ENCODE results near the gene CACNA1C.

CACNA1C gene

DNA sequence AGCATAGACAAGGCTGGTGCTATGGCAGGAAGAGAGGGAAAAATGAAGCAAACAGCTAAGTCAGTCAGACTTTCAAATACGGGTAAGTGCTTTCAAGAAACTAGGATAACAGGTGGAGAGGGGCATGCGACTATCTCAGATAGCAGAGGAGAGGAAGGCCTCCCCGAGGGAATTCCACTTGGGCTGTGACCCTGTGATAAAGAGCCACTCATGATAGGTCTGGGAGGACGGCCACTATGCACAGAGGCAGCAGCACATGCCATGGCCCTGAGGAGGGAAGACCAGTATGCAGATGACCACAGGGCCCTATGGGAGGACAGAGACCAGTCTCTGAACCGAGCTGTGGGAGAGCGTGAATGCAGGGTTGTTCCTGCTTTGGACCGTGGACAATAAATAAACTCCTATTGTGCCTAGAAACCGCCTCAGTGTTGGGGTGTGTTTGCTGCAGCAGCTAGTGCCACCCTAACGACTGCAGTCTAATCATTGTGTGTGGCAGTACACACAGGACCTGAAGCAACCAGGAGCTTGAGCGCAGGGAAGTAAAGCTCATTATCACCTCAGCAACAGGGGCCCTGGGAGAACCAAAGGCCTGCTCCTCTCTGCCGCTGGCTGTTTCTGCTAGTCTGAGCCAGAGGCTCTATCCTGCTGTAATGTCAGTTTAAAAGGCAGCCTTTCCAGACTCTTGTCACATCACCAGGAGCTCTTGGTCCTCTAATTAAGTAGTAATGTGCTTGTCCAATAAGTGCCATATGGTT, 119.1 kb downstream of the CACNA1C start:
- DNase-seq (ENCODE audit: low read depth), result no peak

DNA sequence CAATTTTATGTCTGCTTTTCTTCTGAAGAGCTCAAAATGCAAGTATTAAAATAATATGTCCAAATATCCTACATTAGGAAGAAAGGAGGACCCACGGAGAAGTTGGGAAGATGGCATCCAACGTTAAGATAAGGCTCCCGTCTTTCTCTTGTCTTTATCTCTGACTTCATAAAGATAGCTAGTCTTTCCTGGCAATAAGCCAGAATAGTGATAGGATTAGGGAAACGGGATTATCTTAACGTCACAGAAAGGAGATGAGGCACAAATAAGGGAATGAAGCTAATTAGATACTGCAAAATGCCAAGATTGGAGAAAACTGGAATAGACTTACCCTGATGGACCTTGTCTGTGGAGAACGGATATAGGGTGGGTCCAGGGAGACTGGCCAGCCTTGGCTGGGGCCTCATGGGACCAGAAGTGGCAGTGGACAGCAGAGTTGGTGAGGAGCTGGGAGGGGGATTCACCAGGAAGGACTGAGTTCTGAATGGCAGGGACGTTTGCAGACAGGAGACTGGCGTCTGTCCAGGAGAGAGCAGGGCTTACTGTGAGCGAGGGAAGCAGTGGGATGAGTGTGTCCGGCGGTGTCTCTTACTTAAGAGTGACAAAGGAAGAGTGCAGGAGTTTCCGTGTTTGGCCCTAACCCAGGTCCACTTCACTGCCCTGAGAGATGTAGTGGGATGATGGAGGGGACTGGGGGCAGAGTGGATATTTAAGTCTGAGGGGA, 119.9 kb downstream of the CACNA1C start:
- DNase-seq (ENCODE audit: low read depth), result no peak

DNA sequence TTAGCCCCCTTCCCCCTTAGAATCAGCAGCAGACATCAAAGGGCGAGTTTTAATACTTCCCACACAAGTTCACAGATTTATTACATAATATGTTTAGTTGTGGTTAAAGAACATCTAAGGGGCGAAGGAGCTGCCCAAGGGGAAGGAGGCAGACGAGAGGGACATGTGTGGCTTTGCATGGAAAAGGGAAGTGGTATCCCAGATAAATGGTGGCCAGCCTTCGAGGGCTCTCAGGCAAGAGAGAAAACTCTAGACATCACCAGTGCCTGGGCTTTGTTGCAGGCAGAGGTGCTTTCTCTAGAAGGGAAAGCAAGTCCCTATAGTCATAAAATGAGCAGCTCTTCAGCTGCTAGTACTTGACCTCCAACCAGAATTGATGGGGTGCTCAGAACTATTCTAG, 121.2 kb downstream of the CACNA1C start:
- DNase-seq (ENCODE audit: low read depth), result no peak

DNA sequence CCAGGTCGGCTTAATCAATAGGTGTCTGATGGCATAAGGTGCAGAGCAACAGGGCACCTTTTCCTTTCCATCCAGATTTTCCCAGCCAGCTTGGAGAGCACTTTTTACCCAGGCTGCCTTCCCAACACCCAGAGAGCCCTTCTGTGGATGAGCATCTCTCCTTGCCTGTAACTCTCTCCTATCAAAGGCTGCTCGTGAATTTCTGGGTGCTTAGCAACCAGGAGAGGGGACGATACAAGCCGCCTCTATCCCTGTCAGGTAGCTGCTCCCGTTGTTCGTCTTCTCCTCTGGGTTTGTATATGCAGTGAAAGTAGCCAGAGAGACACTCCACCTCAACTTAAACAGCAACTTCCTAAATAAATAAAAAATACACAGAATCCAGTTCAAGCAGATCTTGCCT, 124.2 kb downstream of the CACNA1C start:
- DNase-seq (ENCODE audit: low read depth), result no peak

DNA sequence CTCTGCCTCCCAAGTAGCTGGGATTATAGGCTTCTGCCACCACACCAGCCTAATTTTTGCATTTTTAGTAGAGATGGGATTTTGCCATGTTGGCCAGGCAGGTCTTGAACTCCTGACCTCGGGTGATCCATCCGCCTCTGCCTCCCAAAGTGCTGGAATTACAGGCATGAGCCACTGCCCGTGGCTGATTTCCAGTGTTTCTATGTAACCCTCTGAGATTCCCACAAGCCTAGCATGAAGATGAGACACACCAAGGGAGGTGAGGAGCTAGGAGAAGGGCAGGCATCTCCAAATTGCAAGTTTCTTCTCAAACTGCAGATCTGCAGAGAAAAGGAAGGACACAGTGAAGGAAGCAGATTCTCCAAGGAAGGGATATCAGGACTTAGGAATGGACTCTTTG, 125.0 kb downstream of the CACNA1C start:
- DNase-seq (ENCODE audit: low read depth), result no peak

DNA sequence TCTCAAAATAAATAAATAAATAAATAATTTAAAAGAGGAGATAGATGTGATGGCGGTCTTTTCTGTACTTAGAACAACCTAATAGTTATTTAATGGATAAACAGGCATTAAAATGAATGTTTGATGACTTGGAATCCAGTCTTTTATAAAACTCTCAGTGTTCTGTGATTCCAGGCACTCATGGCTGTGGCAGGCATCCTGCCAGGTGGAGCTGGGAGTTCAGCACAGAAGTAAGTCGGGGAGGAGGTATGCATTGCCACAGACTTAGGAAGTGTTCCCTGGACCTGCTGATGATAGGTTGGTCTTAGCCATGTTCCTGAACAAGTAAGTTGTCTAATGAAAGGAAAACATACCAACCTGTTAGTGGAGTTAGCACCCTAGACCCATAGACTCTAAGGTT, 126.3 kb downstream of the CACNA1C start:
- no peak for DNase-seq (ENCODE audit: low read depth)

DNA sequence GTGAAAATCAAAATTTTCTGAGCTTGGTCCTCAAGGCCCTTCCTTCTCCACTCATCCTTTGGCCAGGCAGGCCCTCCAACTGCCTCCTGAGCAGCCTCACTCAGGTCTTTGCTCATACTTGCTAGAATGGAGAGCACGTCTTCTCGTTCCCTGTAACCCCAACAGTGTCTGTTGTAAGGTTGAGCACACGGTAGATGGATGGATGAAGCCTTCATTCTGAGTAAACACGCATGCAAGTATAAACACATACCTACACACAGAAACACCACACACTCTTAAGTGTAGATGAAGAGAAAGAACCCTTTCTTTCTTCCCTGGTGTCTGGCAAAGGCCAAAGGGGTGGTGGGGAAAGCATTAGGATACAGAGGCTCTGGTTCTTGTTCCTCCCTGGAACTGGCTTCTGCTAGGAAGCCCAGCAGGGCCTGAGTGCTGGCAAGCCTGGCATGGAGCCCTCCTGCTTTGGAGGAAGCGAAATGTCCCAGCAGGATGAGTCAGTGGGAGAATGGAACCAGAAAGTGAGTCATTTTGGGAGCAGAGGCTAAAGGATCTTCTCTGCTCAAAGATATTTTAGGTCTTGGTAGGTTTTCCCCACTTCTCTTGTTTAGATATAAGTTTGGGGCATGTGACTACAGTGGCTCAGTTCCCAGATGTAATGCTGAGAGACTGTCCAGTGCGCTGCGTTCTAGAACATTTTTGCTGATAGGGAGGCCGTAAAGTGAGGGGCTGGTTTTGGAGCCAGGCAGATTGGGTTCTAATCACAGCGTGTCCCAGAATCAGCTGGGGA, 127.4 kb downstream of the CACNA1C start:
- no peak for DNase-seq (ENCODE audit: low read depth)

DNA sequence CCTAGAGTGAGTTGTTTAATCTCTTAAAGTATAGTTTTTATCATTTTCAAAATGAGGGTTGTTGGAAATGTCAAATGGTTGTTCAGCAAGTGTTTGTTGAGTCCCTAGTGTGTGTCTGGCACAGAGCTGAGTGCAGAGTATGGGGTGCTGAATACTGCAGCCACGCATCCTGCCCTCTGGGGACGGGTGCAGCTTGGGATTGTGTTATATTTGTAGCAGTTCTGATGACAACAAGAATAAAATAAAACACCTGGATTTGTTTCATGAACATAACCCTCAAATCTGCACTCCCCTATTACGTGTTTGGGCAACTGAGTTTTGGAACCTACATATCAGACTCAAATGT, 127.9 kb downstream of the CACNA1C start:
- DNase-seq (ENCODE audit: low read depth), result no peak

DNA sequence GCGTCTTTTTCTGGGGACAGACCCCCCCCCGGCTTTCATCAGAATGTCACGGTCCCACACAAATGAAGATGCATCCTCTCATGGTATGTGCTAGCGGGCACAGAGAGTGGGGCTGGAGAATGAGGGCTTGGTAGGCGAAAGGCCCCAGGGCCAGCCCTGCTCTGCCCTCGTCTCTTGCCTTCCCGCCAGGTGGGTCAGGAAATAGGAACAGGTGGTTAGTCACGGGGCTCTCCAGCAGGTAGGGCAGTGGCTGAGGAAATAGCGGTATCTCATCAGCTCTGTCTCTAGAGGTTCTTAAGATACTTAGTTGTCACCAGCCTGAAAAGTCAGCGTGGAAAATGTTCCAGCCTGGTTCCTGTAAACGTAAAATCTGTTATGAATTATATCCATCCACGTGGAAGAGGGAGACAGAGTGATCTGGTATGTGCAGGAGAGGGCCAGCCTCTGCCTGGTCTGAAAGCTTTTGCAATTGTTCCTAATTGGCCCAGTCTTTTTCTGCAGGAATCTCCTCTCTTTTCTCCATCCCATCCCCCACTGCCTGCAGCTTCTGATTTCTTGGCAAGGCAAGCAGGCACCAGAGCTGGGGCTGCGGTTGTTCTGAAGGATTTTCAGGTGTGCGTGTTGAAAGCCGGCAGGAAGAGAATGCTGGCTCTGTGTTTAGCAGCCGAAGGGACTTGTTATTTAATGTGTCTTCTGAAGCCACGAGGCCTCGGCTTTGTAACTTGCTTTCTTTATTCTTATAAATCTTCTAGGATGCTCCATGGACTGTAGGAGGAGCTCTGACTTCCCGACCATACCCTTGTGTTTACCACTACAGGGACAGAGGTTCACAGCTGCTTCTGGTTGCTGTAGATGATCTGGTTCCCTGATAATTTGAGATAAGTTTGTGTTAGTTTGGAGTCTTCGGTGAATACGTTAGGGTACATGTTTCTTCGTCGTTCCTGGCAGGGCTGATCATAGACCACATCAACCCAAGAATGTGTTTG, 131.1 kb downstream of the CACNA1C start:
- no peak for DNase-seq (ENCODE audit: low read depth)

DNA sequence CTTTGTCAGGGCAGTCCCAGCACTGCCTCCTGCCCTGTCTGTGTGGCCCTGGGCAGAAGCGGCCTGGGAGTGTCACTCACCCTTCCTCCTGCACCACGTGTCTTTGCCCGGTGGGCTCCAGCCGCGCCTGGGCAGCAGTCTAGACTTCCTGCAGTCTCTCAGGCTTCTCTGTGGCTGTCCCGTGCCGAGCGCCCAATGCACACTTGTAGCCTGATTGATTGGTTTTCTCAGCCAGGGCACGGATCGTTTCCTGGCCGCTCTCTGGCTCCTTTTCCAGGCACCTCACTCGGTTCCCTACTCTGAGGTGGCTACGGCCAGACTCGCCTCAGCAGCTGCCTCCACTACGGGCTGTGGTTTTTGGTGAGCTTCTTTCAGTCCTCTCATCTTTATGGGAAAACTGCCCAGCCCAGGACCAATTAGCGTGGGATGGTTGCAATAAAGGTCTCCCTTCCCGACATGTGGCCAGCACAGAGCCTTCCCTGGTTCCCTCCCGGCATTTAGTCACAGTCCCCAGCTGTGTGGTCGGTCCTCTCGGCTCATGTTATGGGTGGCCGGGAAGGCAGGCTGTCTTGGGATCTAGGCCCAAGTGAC, 133.1 kb downstream of the CACNA1C start:
- no peak for DNase-seq (ENCODE audit: low read depth)

DNA sequence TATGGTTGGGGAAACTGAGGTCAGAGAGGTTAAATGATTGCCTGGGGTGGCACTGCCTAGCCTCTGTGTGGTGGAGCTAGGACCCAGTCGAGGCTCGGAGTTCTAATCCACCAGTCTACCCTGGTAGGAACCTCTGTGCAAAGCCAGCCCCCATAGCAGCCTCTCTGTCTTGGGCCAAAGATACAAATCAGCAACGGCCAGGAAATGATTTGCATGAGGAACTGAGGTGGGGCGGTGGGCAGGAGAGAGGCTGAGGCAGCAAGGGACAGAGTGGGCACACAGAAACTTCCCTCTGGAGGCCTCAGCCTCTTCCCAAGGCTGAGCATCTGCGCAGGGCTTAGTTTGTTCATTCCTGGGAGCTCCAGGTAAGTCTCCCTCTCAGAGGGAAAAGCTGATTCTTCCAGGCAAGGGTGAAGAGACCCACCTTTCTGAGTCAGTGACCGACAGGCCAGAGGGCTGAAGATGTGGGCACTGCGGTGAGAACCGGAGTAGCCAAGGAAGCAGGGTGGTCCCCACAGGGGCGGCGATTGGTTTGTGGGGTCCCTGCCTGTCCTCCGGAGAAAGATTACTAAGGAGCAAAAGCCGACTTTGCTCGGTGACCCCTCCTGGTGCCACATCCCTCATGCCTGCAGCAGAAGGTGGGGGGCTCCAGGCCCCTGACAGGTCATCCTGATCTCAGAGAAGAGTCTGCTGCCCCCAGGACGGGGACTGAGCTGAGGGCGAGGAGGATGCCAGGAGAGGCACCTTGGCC, 134.6 kb downstream of the CACNA1C start:
- DNase-seq (ENCODE audit: low read depth), result no peak

DNA sequence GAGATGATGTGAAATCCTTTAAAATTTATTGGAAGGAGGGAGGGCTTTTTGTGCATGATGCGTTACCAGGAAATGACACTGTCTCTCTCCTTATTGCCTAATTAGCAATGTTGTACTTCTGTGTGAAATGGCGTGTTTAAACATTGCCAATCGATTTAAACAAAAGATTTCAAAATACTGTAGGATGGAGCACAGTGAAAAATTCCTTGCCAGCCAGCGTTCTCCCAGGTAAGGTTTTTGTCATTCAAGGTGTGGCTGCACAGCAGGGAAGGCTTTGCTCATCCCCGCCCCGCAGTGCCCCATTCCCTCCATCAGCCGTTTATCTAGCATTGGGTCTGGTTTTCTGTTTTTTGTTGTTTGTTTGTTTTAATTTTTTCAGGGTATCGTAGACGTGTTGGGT, 137.3 kb downstream of the CACNA1C start:
- DNase-seq (ENCODE audit: low read depth), result no peak

DNA sequence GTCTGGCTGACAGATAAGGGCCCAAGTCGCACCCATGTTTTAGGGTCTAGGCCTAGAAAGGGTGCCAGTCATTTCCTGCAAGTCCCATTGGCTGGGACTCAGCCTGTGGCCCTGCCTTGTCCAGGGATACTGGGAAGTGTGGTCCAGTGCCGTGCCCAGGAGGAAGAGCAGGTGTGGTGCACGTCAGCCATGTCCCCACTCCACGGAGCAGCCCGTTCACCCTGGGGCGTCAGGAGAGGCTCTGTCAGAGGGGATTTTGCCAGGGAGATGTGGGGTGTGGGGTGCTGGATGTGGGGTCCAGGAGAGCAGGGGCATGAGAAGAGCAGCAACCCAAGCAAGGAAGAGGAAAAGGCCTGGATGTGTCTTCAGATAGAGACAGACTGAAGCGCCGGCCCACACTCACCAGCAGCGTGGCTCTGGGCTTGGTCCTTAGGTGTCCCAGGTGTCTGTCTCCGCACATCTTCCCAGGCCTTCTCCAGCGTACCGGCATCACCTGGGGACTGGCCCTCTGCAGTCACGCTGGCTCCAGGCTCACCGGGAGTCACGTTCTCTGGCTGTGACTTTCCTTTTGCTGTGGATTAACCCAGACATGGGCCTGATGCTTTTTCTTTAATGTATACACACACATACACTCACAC, 138.2 kb downstream of the CACNA1C start:
- DNase-seq (ENCODE audit: low read depth), result no peak

DNA sequence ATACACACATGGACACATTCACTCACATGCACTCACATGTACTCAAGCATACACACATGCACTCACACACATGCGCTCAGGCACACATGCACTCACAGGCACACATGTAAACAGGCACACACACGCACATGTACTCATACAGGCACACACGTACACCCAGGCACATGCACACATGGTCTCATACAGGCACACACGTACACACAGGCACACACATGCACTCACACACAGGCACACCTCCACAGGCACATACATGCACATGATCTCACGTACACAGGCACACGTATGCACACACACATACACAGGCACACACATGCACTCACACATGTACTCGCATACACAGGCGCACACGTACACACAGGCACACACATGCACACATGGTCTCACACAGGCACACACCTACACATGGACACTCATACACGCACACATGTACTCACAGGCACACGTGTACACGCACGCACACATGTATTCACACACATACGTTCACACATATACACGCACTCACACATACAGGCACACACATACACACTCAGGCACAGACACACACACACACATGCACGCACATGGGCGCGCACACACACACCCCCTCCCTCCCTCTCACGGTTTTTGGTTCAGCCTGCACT, 138.9 kb downstream of the CACNA1C start:
- DNase-seq (ENCODE audit: low read depth), result no peak

DNA sequence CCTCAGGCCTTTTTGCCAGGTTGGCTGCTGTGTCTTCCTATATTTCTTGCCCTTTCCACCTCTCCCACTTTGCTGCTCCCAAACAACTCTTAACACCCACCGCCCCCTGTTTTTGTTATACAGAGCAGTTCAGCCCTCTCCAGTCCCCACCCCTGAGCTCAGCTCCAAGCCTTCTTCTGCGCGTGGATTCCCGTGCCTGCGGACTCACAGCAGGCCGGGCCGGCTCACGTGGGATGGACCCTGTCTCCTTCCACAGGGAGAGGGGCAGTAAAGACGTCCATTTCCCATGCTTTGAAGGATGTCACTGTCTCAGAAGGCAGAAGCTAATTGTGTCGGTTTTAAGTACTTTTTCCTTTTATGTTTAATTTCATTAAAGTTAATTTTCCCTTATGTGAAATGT, 139.4 kb downstream of the CACNA1C start:
- no peak for DNase-seq (ENCODE audit: low read depth)

DNA sequence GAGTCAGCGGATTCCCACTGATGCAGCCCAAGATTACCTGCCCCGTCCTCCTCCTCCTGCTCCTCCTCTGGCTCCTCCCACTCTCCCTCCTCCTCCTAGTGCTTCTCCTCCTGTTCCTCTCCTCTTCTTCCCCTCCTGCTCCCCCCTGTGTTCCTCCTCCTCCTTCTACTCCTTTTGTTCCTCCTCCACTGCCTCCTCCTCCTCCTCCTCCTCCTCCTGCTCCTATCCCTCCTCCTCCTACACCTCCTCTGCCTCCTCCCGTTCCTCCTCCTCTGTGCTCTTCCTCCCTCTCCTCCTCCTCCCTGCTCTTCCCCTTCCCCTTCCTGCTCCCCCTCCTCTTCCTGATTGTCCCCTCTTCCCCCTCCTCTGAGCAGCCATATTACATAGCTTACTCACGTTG, 141.3 kb downstream of the CACNA1C start:
- DNase-seq (ENCODE audit: low read depth), result no peak

DNA sequence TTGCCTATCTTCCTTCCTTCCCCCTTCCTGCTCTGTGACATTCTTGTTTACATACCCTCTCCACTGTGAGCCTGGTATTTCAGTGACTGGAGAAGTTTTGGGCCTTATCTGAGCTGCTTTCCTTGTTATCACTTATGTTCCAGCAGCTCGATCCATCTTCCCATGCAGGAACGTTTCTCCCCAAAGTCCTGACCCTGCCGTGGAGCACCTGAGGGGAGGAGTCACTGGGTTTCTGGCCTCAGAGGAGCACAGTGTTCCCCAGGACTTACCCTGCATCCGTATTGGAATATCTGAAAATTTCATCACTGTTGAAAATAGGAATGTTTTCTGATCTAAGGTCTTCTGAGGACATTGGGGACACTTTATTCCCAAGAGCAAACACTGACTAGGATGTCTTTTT, 141.8 kb downstream of the CACNA1C start:
- no peak for DNase-seq (ENCODE audit: low read depth)

DNA sequence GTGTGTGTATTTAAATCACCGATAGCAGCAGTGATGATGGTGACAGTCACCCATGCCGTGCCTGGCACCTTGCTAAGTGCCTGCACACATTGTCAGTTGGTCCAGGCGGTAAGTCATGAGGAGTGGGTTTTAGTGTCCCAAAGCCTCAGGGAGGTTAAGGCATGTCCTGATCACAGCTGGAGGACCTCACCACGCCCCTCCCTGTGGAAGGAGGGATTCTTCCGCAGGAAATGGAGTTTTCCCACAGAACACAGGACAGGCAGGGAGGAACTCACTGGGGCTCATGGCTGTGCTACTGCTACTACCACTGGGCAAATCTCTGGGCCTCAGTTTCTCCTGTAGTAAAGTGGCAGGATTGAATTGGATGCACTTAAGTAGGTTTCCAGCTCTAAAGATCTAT, 142.3 kb downstream of the CACNA1C start:
- DNase-seq (ENCODE audit: low read depth), result no peak

DNA sequence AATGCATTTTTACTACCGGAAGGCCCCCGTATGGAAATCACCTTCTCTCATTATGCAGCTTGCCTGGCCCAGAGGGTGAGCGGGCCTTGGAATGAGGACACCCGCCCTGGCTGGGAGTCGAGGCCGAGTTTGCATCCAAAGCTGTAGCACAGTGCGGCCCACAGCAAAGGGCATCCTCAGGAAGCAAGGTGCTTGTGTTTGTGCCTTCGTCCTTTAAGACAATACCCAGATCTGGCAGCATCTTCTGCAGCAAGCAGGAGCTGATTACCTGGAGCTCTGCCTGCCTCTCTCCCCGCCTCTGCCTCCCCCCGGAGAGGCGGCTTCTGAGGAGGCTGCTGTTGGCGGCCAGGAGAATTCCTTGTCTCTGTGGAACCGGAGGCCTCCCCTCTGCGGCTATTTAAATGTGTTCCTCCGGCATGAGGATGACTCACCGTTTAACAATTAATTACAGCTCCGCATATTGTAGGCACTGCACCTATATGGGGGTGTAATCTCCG, 145.3 kb downstream of the CACNA1C start:
- no peak for DNase-seq (ENCODE audit: low read depth)

DNA sequence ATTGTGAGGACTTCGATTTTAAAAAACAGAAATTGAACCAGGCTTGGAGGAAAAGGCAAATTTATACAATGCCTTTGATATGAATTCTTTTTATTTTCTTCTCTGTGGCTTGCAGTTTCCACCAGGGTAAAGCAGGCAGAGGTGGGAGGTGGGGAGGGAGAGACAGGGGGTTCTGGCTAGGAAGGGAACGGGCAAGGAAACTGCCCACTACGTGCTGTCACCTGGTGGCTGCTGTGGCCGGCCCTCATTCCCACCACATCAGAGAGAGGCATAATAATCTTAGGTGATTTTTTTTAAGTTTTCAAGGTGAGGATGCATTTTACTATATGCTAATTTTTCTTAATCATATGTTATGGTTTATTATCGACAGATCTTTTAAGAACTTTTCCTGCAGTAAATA, 145.8 kb downstream of the CACNA1C start:
- no peak for DNase-seq (ENCODE audit: low read depth)

Measured in stimulated activated CD8-positive, alpha-beta memory T cell treated with anti-CD3 and anti-CD28 coated beads, Interleukin-12 subunit alpha, Interleukin-12 subunit beta, amount 100 ng/mL, for 1 hour (primary cell).